ENCODE data around the gene CCDC186.
A peak's percentile ranks its signal among the peaks of the same experiment; 100 is the strongest.

Gene CCDC186

DNA sequence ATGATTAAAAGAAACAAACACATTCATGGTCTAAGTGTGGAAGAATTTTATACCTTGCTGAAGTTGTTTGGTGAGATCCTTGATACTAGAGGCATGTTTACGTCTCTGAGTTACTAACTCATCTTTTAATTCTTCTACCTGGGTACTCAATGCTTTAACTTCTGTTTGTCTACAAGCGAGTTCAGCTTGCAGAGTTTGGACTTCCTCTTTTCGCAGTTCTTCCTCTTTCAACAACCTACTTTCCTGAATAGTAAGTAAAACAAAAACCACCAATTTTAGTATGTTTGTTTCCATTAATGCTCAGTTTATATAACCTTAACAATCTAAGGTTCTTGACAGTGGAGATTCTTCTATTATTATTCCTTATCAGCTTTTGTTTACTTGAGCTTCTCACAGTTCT lies 42.9 kb downstream of the CCDC186 start:
- TF ChIP-seq, protein P1, sequence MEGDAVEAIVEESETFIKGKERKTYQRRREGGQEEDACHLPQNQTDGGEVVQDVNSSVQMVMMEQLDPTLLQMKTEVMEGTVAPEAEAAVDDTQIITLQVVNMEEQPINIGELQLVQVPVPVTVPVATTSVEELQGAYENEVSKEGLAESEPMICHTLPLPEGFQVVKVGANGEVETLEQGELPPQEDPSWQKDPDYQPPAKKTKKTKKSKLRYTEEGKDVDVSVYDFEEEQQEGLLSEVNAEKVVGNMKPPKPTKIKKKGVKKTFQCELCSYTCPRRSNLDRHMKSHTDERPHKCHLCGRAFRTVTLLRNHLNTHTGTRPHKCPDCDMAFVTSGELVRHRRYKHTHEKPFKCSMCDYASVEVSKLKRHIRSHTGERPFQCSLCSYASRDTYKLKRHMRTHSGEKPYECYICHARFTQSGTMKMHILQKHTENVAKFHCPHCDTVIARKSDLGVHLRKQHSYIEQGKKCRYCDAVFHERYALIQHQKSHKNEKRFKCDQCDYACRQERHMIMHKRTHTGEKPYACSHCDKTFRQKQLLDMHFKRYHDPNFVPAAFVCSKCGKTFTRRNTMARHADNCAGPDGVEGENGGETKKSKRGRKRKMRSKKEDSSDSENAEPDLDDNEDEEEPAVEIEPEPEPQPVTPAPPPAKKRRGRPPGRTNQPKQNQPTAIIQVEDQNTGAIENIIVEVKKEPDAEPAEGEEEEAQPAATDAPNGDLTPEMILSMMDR (IDR thresholded peaks at IDR 0.05; ENCODE audit: insufficient read depth, low read depth, low read length, missing control alignments), result no peak
- no peak for DNase-seq (ENCODE audit: low read depth)
- no peak overlapping the region for H3K4me3 ChIP-seq (ENCODE audit: low read length)

DNA sequence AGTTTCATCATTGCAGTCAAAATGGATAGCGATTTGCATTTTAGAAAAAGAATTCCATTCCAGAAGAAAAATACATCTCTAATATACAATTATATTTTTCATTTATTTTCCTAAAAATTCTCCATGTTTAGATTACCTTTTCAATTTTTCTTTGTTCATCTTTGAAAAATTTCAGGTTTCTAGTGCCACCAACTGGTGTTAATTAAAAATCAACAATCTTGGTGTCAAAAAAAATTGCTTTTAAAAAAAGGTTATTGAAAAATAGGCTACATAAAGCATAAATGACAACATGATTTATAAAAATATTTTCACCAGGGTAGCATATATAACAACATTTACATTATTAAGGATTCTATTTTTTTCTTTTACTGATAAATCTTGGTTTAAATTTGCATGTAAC lies 53.0 kb downstream of the CCDC186 start:
- DNase-seq (ENCODE audit: low read depth), result no peak
- TF ChIP-seq, protein P1 (IDR thresholded peaks at IDR 0.05; ENCODE audit: insufficient read depth, low read depth, low read length, missing control alignments), result no peak
- H3K4me3 ChIP-seq (ENCODE audit: low read length), result no peak overlapping the region

DNA sequence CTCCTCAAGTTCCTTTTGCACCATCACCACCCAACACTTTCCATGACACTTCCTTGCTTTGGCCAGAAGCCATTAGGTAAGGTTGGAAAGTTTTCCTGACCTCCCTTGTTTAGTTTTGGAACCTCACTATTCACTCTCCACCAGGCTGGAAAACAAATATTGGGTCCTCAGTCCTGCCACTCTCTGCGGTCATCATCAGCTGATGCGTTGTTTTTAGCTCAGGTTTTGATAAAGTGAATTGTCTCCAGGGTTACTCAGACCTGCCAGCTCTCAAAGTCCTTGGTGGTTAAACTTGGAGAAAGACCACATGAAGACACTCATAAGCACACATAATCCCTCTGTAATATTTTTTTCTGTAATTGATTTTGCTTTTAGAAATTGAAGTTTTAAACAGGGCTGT lies 55.5 kb downstream of the CCDC186 start:
- H3K4me3 ChIP-seq (ENCODE audit: low read length), result no peak overlapping the region
- no peak for DNase-seq (ENCODE audit: low read depth)
- TF ChIP-seq, protein P1 (IDR thresholded peaks at IDR 0.05; ENCODE audit: insufficient read depth, low read depth, low read length, missing control alignments), result no peak

DNA sequence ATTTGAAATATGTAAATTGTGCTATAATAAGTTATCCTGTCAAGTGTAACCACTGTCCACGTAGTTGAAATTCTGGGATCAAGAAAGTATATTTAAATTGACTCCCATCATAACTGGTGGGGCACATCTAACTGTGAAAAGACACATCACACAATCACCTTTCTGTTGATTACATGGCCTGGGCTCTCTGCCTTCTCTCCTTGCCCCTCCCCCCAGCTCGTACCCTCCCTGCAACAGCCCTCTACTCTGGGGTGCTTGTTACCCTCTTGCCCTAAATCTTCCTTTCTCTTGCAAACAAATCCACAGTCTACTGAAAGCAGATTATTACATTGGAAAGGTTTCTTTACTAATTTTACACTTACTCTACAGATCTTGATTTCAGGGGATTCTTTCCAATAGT lies 56.3 kb downstream of the CCDC186 start:
- no peak overlapping the region for H3K4me3 ChIP-seq (ENCODE audit: low read length)
- TF ChIP-seq, protein P1 (IDR thresholded peaks at IDR 0.05; ENCODE audit: insufficient read depth, low read depth, low read length, missing control alignments), result no peak
- DNase-seq (ENCODE audit: low read depth), result no peak

DNA sequence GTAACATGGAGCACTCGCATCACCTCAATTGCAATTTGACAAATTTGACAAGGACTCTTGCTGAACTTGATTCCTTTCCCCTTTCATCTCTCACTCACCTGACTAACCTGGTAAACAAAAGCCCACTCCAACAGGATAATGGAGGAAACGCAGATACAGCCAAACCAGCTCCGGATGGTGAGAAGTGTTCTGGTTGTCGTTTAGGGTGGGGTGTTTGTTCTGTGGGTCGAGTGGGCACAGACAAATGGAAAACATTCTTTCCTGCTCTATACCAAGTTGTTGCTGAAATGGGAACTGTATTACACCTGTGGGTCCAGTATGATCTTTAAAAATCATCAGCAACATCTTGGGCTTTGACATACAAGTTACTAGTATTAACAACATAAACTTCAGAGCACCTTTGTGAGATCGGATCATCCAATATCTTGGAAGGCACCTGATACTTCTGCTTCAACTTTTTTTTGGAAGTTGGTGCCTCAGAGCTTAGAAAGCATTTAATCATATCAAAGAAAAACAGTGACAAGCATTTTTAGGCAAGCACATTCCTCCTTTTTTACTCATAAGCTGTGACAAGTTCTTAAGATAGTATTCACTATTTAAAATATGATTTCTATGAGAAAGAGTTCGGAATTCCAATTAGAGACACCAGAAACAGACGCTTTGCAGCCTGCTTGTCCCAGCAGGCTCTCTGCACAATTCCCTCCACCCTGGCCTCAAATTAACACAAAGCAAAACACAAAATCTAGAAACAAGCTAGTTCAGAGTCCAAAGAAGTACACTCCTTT lies 58.1 kb downstream of the CCDC186 start:
- TF ChIP-seq, protein P1 (IDR thresholded peaks at IDR 0.05; ENCODE audit: insufficient read depth, low read depth, low read length, missing control alignments), result no peak
- no peak overlapping the region for H3K4me3 ChIP-seq (ENCODE audit: low read length)
- DNase-seq (ENCODE audit: low read depth), result no peak

DNA sequence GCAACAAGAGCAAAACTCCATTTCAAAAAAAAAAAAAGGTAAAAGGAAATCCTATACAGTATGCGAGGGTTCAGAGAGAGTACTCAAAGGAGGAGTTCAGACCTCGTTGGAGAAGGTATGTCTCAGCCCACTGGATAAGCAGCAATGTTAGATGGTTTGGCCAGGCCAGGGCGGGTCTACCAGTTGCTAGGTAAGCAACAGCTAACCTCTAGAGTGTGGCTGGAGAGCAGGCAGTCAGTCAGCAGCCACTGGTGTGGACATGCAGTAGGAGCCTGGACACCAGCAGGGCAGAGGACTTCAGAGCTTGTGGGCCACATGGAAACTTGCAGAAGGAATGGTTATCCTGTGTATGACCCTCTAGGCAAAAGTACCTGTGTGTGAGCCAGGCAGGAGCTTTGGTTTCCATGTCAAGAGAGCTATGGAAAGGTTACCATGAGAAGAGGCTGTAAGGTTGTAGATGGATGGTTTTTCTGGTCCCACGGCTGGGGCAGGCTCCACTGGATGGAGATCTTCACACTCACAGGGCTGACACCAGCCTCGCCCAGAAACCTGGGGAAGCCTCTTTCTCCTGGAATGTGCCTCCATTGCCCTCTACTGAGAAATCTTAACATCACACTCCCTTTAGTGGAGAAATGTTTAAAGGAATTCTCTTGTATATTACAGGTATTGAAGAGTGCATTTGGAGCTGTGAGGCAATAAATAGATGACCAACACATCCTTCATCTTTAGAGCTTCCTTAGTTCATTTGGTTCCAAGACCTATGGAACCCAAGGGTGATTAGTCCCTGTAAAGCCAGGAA lies 63.6 kb downstream of the CCDC186 start:
- TF ChIP-seq, protein P1 (IDR thresholded peaks at IDR 0.05; ENCODE audit: insufficient read depth, low read depth, low read length, missing control alignments), result peak; percentile 60
- H3K4me3 ChIP-seq (ENCODE audit: low read length), result no peak overlapping the region
- DNase-seq (ENCODE audit: low read depth), result peak; percentile 54

Measured in epithelial cell of esophagus (primary cell).